Right atrium auricular region (tissue), 2 donors: ENCODE measurements around the gene CYB5B. TPM values are rescaled to one million over a fixed set of nuclear protein-coding genes. Genes with fewer than 3 reads are reported as not detected.

Source experiments
- DNase-seq: peaks from one replicate; pipeline ENCODE4 v3.0.0-alpha.2; 2019; ENCODE audit warnings: low spot score
- H3K27ac ChIP-seq, 2 donors: fragments of 200-600 bp; sonication (generic); 1 replicate in 1 of 2; 2 replicates in 1 of 2; pipeline ENCODE4 v1.5.1; 2016 to 2019
- H3K27me3 ChIP-seq, 2 donors: fragments of 200-600 bp; sonication (generic); one replicate each; pipeline versions ENCODE4 v1.5.1 to v1.6.0; 2017 to 2019
- H3K36me3 ChIP-seq: fragments of 200-600 bp; sonication (generic); one replicate; pipeline ENCODE4 v1.5.1; 2016
- H3K4me1 ChIP-seq, 2 donors: fragments of 200-600 bp; sonication (generic); one replicate each; pipeline versions ENCODE4 v1.5.1 to v1.6.0; 2017 to 2019
- H3K4me3 ChIP-seq, 2 donors: fragments of 200-600 bp; sonication (generic); 1 replicate in 1 of 2; 2 replicates in 1 of 2; pipeline ENCODE4 v1.5.1; 2017 to 2019; ENCODE audit warnings: mild to moderate bottlenecking in 1 of 2, moderate library complexity in 1 of 2
- H3K9me3 ChIP-seq, 2 donors: fragments of 200-600 bp; sonication (generic); one replicate each; pipeline ENCODE4 v1.5.1; 2019
- CTCF ChIP-seq, 2 donors: fragments of 200-600 bp; sonication (generic); IDR thresholded peaks; one replicate each; pipeline ENCODE4 v1.5.1; 2019; ENCODE audit warnings: antibody characterized with exemption in 2 of 2
- total RNA-seq, 2 donors: library from RNA; depleted of rRNA; stranded (reverse); fragments of >200 nt; gene quantifications; one replicate each; pipeline ENCODE4 v1.1.0, GENCODE V29; 2016

CYB5B gene
- total RNA-seq, 2 donors from 2014 or later = 29.4 to 31.9 TPM

- H3K4me3 ChIP-seq = no peak overlapping the region
- no peaks in the 10 kb centered on the region for H3K9me3 ChIP-seq
- H3K4me1 ChIP-seq = no peaks in the 10 kb centered on the region
- no peak for TF ChIP-seq CTCF (IDR thresholded peaks at IDR 0.05)
- H3K27ac ChIP-seq = peak overlapping the region; percentile 2 to 27
- no peak for DNase-seq
- H3K27me3 ChIP-seq = no peaks in the 10 kb centered on the region
- no peaks in the 10 kb centered on the region for H3K36me3 ChIP-seq
Observed at GRCh38 chr16:69495821-69496220, 71.4 kb downstream of the CYB5B start.

GRCh38 chr16:69496376-69496775, 72.0 kb downstream of the CYB5B start:
- H3K27ac ChIP-seq = no peak overlapping the region

GRCh38 chr16:69496896-69497295, 72.5 kb downstream of the CYB5B start:
- Histone ChIP-seq H3K4me1 (no peaks in the 10 kb centered on the region), H3K27me3 (no peaks in the 10 kb centered on the region), H3K36me3 (no peaks in the 10 kb centered on the region), H3K27ac (no peak overlapping the region), H3K9me3 (no peaks in the 10 kb centered on the region), H3K4me3 (no peak overlapping the region)
- no peak for DNase-seq
- no peak for TF ChIP-seq CTCF (IDR thresholded peaks at IDR 0.05)

More at GRCh38 chr16:69496376-69496775, 72.0 kb downstream of the CYB5B start:
- Histone ChIP-seq H3K4me3 (no peak overlapping the region), H3K4me1 (no peaks in the 10 kb centered on the region), H3K27me3 (no peaks in the 10 kb centered on the region), H3K9me3 (no peaks in the 10 kb centered on the region), H3K36me3 (no peaks in the 10 kb centered on the region)
- no peak for TF ChIP-seq CTCF (IDR thresholded peaks at IDR 0.05)
- no peak for DNase-seq

- H3K27me3 ChIP-seq = no peaks in the 10 kb centered on the region
- TF ChIP-seq CTCF (IDR thresholded peaks at IDR 0.05) = no peak
- DNase-seq = no peak
Observed at GRCh38 chr16:69497876-69498596, 73.6 kb downstream of the CYB5B start.

GRCh38 chr16:69498926-69499325, 74.5 kb downstream of the CYB5B start:
- no peaks in the 10 kb centered on the region for H3K4me1 ChIP-seq
- no peak for DNase-seq
- no peak overlapping the region for H3K4me3 ChIP-seq
- H3K27ac ChIP-seq = no peak overlapping the region
- no peaks in the 10 kb centered on the region for H3K36me3 ChIP-seq
- H3K27me3 ChIP-seq = no peaks in the 10 kb centered on the region
- no peaks in the 10 kb centered on the region for H3K9me3 ChIP-seq
- no peak for TF ChIP-seq CTCF (IDR thresholded peaks at IDR 0.05)

More at GRCh38 chr16:69497876-69498596, 73.6 kb downstream of the CYB5B start:
- Histone ChIP-seq H3K4me1 (no peaks in the 10 kb centered on the region), H3K36me3 (no peaks in the 10 kb centered on the region), H3K27ac (no peak overlapping the region), H3K9me3 (no peaks in the 10 kb centered on the region), H3K4me3 (no peak overlapping the region)
